Sigmoid colon (tissue), 7 donors: ENCODE results near the gene CLN6. TPM values are rescaled to one million over a fixed set of nuclear protein-coding genes. Genes with fewer than 3 reads are reported as not detected.

Experiments used
- DNase-seq: peaks from one replicate; pipeline ENCODE4 v3.0.0-alpha.2; 2019
- H3K27ac ChIP-seq, 4 donors: fragments of 200-600 bp; sonication (generic); one replicate each; pipeline ENCODE4 v1.5.1; 2016 to 2019; ENCODE audit warnings: mild to moderate bottlenecking in 1 of 4
- H3K27me3 ChIP-seq, 3 donors: fragments of 200-600 bp; sonication (generic); one replicate each; pipeline ENCODE4 v1.5.1; 2019; ENCODE audit warnings: mild to moderate bottlenecking in 1 of 3
- H3K36me3 ChIP-seq, 4 donors: fragments of 200-600 bp; sonication (generic); one replicate each; pipeline ENCODE4 v1.5.1; 2016 to 2019
- H3K4me1 ChIP-seq, 4 donors: fragments of 200-600 bp; sonication (generic); one replicate each; pipeline ENCODE4 v1.5.1; 2017 to 2019
- H3K4me3 ChIP-seq, 4 donors: fragments of 200-600 bp; sonication (generic); one replicate each; pipeline ENCODE4 v1.5.1; 2017 to 2019; ENCODE audit warnings: mild to moderate bottlenecking in 2 of 4, moderate library complexity in 1 of 4
- H3K9me3 ChIP-seq, 4 donors: fragments of 200-600 bp in 3 of 4; sonication (generic) in 3 of 4; one replicate each; pipeline versions ENCODE4 v1.5.1 to v1.6.1; 2013 to 2019
- CTCF ChIP-seq, 4 experiments: fragments of 450-650 bp in 3 of 4; fragments of 200-600 bp in 1 of 4; IDR thresholded peaks; one replicate each; pipeline ENCODE4 v1.5.1; 2016 to 2019; ENCODE audit warnings: antibody characterized with exemption in 4 of 4, mild to moderate bottlenecking in 3 of 4, moderate library complexity in 2 of 4
- EP300 ChIP-seq, 4 donors: sonication (generic); formaldehyde crosslinking; IDR thresholded peaks; one replicate each; pipeline ENCODE4 v1.6.1; 2017; ENCODE audit warnings: antibody characterized with exemption in 4 of 4
- POLR2A ChIP-seq, 2 donors: fragments of 450-650 bp; IDR thresholded peaks; one replicate each; pipeline ENCODE4 v1.6.1; 2016; ENCODE audit warnings: antibody characterized with exemption in 2 of 2, mild to moderate bottlenecking in 2 of 2, moderate library complexity in 2 of 2
- POLR2AphosphoS5 ChIP-seq, 4 donors: sonication (generic); formaldehyde crosslinking; IDR thresholded peaks; one replicate each; pipeline ENCODE4 v1.6.1; 2017; ENCODE audit warnings: antibody characterized with exemption in 4 of 4
- WGBS, 2 donors: extraction: QIAGEN DNeasy Blood & Tissue Kit; methylation state at CpG; one replicate each; pipeline ENCODE4 v1.1.7; 2013; 5-methylcytosine and 5-hydroxymethylcytosine counted together
- intact Hi-C: fragments of 100-400 bp; cut with DNase I; formaldehyde crosslinking; loops from one replicate; pipeline ENCODE4 v1.15.1; 2023
- polyA plus RNA-seq, 3 donors: library from polyadenylated mRNA; stranded (reverse); fragments of 200-250 nt; gene quantifications; one replicate each; pipeline ENCODE4 v1.2.3, GENCODE V29; 2013
- total RNA-seq, 4 donors: library from RNA; depleted of rRNA; stranded (reverse); fragments of >200 nt; gene quantifications; one replicate each; pipeline ENCODE4 v1.1.0, GENCODE V29; 2016
- donor health status: healthy with polysubstance abuse.
- donor health status: Bipolar disorder and iron deficiency.
- donor health status: healthy.

CLN6 gene
- total and polyA plus RNA-seq, 7 donors = 5.4 to 43.3 (median 10.4) TPM

- TF ChIP-seq EP300 (IDR thresholded peaks at IDR 0.05) = no peak
- no peak for TF ChIP-seq CTCF (IDR thresholded peaks at IDR 0.05)
- no peak for TF ChIP-seq POLR2AphosphoS5 (IDR thresholded peaks at IDR 0.05)
- peak; percentile 41 for DNase-seq
- intact Hi-C loops = loop anchor here (10.0 kb wide), 1 partner anchor 664 kb away; the partner anchor contains the start of gene MAP2K5
- Histone ChIP-seq H3K4me1 (peaks cover 0 to 41% (median 37%) of the 10 kb centered on the region in 4 donors), H3K27me3 (no peaks in the 10 kb centered on the region), H3K36me3 (no peaks in the 10 kb centered on the region), H3K4me3 (no peak overlapping the region), H3K27ac (no peak overlapping the region), H3K9me3 (no peaks in the 10 kb centered on the region)
- WGBS, 2 donors = 63 to 89% methylated on average over 13 of the region's 13 CpGs
Measured at GRCh38 chr15:68208636-68209240, 20.8 kb downstream of the CLN6 start.

DNA sequence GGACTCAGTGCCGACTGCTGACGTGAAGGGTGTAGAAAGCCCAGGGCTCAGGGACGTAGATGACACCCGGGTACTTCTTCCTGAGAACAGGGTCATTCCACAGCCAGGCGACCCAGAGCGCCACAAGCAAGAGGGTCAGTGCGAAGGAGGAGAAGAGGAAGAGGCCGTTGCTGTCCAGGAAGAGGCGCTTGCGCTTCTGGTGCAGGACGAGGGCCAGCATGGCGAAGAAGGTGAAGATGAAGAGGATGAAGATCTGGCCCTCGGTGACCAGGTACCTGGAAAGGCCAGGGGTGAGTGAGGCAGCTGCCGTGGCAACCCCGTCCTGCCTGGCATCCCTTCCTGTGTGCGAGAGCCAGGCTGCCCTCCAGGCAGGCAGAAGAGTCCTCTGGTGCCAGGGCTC, 21.4 kb downstream of the CLN6 start:
- Histone ChIP-seq H3K27ac (no peak overlapping the region), H3K9me3 (no peaks in the 10 kb centered on the region), H3K4me1 (peaks cover 0 to 41% (median 37%) of the 10 kb centered on the region in 4 donors), H3K4me3 (no peak overlapping the region), H3K27me3 (no peaks in the 10 kb centered on the region), H3K36me3 (no peaks in the 10 kb centered on the region)
- WGBS, 2 donors = 88 to 89% methylated on average over 16 of the region's 16 CpGs
- intact Hi-C loops = loop anchor here (10.0 kb wide), 1 partner anchor 663 kb away; the partner anchor contains the start of gene MAP2K5
- DNase-seq = peak; percentile 56
- TF ChIP-seq POLR2A (IDR thresholded peaks at IDR 0.05) (no peak), EP300 (IDR thresholded peaks at IDR 0.05) (no peak), POLR2AphosphoS5 (IDR thresholded peaks at IDR 0.05) (no peak), CTCF (IDR thresholded peaks at IDR 0.05) (no peak)

GRCh38 chr15:68207176-68207935, 22.2 kb downstream of the CLN6 start:
- TF ChIP-seq CTCF (IDR thresholded peaks at IDR 0.05) (no peak), POLR2A (IDR thresholded peaks at IDR 0.05) (no peak), EP300 (IDR thresholded peaks at IDR 0.05) (no peak), POLR2AphosphoS5 (IDR thresholded peaks at IDR 0.05) (no peak)
- no peaks in the 10 kb centered on the region for H3K27me3 ChIP-seq
- H3K36me3 ChIP-seq = no peaks in the 10 kb centered on the region
- no peaks in the 10 kb centered on the region for H3K9me3 ChIP-seq
- intact Hi-C loops = loop anchor here (10.0 kb wide), 1 partner anchor 663 kb away; the partner anchor contains the start of gene MAP2K5
- 82 to 90% methylated on average over 12 of the region's 12 CpGs for WGBS, 2 donors
- peaks cover 0 to 41% (median 37%) of the 10 kb centered on the region in 4 donors for H3K4me1 ChIP-seq
- peak; percentile 53 for DNase-seq
- H3K27ac ChIP-seq = no peak overlapping the region
- H3K4me3 ChIP-seq = no peak overlapping the region

DNA sequence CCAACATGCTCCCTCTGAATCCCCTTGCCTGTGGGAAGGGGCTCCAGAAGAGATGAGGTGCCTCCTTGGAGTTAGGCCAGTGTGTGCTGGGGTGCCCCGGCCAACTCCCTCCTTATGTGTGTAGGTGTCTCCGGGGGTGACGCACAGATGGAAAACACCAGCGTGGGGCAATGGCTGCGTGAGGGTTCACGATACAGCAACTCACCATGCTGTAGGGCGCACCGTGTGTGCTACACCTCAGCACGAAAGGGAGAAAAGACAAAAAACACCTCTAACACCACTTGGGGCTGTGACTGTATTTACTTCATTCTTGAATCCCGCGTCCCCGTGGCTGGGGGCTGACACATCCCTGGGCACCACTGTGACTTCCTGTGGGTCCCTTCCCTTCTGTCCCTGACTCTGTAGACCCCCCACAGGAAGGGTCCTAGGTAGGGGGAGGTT, 22.8 kb downstream of the CLN6 start:
- H3K36me3 ChIP-seq = no peaks in the 10 kb centered on the region
- peak; percentile 63 for DNase-seq
- H3K27ac ChIP-seq = peak overlapping the region in 1 of 4 donors; percentile 61
- intact Hi-C loops = loop anchor here (10.0 kb wide), 1 partner anchor 662 kb away; the partner anchor contains the start of gene MAP2K5
- no peak for TF ChIP-seq POLR2AphosphoS5 (IDR thresholded peaks at IDR 0.05)
- H3K4me1 ChIP-seq = peaks cover 0 to 41% (median 37%) of the 10 kb centered on the region in 4 donors
- H3K27me3 ChIP-seq = no peaks in the 10 kb centered on the region
- 89 to 92% methylated on average over 12 of the region's 12 CpGs for WGBS, 2 donors
- no peaks in the 10 kb centered on the region for H3K9me3 ChIP-seq
- no peak overlapping the region for H3K4me3 ChIP-seq

DNA sequence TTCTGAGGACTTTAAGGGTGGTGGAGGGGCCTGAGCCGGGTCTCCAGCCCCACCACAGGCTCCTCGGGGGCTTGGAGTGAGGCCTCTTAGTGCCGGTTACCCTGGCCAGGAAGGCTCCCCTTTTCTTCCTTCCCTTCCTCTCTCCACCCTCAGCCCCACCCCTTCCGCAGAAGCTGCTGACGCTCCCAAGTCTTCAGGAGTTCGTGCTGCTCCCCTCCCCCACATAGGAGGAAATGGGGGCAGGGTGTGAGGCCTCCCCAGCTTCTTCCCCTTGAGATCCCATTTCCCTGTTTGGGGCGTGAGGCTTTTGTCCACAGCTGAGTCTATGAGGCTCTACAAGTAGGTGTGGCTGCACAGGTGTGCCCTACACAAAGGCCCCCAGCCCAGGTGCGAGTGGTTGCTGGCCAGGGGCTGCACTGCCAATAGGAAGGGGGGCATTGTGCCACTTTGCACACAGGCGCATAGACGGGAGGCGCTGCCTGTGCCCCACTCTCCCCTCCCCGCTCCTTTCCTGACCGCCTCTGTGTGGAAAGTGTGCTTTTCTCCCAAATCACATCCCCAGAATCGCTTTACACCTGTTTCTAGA, 23.5 kb downstream of the CLN6 start:
- peak; percentile 85 for DNase-seq
- peak in 1 of 4 donors; percentile 39 for TF ChIP-seq POLR2AphosphoS5 (IDR thresholded peaks at IDR 0.05)
- no peak for TF ChIP-seq CTCF (IDR thresholded peaks at IDR 0.05)
- peak in 1 of 2 donors; percentile 27 for TF ChIP-seq POLR2A (IDR thresholded peaks at IDR 0.05)
- 28 to 50% methylated on average over 14 of the region's 14 CpGs for WGBS, 2 donors
- peak overlapping the region; percentile 27 to 61 (median 41) for H3K27ac ChIP-seq
- intact Hi-C loops = loop anchor here (10.0 kb wide), 1 partner anchor 661 kb away; the partner anchor contains the start of gene MAP2K5
- no peaks in the 10 kb centered on the region for H3K9me3 ChIP-seq
- no peaks in the 10 kb centered on the region for H3K36me3 ChIP-seq
- H3K4me3 ChIP-seq = peak overlapping the region in 1 of 4 donors; percentile 6
- no peaks in the 10 kb centered on the region for H3K27me3 ChIP-seq
- H3K4me1 ChIP-seq = peaks cover 0 to 39% (median 36%) of the 10 kb centered on the region in 4 donors
